Activated naive CD4-positive, alpha-beta T cell treated with anti-CD3 and anti-CD28 coated beads, Interleukin-2, amount 10 ng/mL, durations not matched to agents 5 hours and 36 hours (primary cell): Measurements from ENCODE around the gene DR1. TPM values are rescaled to one million over a fixed set of nuclear protein-coding genes. Genes with fewer than 3 reads are reported as not detected.

Source experiments
- total RNA-seq, 2 experiments: library from RNA; stranded (reverse); gene quantifications; one replicate each; pipeline ENCODE4 v1.2.3, GENCODE V29; 2021

The DR1 gene
- total RNA-seq: 10 to 100 TPM; 87.3 to 89.9 TPM

GRCh38 chr1:93345633-93346420 is at the start of gene DR1:
Gene DR1, plus strand, starts transcription at chr1:93345907. Its CDS starts 739 bp downstream, at chr1:93346646.

Other genes with a start within 250 kb of the DR1 start
- 10 to 100 TPM; 42.0 to 44.7 TPM for gene TMED5, start 165.5 kb upstream of the DR1 start, total RNA-seq
- gene CCDC18, start 165.2 kb upstream of the DR1 start, total RNA-seq: 10 to 100 TPM; 23.3 to 24.5 TPM
- under 1 TPM; 0.35 to 0.36 TPM for gene FNBP1L, start 102.2 kb downstream of the DR1 start, total RNA-seq